Adipose tissue (tissue), 3 donors: ENCODE data around the gene RFC1. TPM values are rescaled to one million over a fixed set of nuclear protein-coding genes. Genes with fewer than 3 reads are reported as not detected.
"Not testable (repeated sequence)": the region's sequence is repeated elsewhere in the genome, so short reads cannot be mapped to it uniquely, and the experiment has no call there.

Source experiments
- H3K27ac ChIP-seq: one replicate; pipeline ENCODE4 v1.5.1; 2013; ENCODE audit warnings: low read depth, low read length
- WGBS, 3 donors: extraction: QIAGEN DNeasy Blood & Tissue Kit; methylation state at CpG; one replicate each; pipeline ENCODE4 v1.1.7; 2013; 5-methylcytosine and 5-hydroxymethylcytosine counted together
- polyA plus RNA-seq, 3 donors: library from polyadenylated mRNA; stranded (reverse); fragments of 200-250 nt; gene quantifications; one replicate each; pipeline ENCODE4 v1.2.3, GENCODE V29; 2013
- donor health status: healthy with polysubstance abuse.
- donor health status: Bipolar disorder and iron deficiency.
- donor health status: healthy.

RFC1 gene
- 10 to 100 TPM; 12.3 to 31.0 (median 12.7) TPM for polyA plus RNA-seq

- 3 to 4% (median 3%) methylated on average over 60 of the region's 60 CpGs for WGBS, 3 donors
Measured at GRCh38 chr4:39365830-39366771, at the start of gene RFC1. RFC1 (minus strand) TSS chr4:39366362; CDS start chr4:39366241, 121 bp downstream.

GRCh38 chr4:39415678-39416283 lies 49.6 kb upstream of the RFC1 start:
- WGBS, 3 donors: 27 to 54% (median 52%) methylated on average over 2 of the region's 2 CpGs
- H3K27ac ChIP-seq: no peak overlapping the region

More at GRCh38 chr4:39365830-39366771, at the start of gene RFC1:
- H3K27ac ChIP-seq: peak within 1 kb of the TSS; percentile 17

- H3K27ac ChIP-seq: not testable (repeated sequence)
- 84 to 96% (median 90%) methylated on average over 8 of the region's 8 CpGs for WGBS, 3 donors
Measured at GRCh38 chr4:39411561-39411960, 45.4 kb upstream of the RFC1 start.

GRCh38 chr4:39410415-39410814 lies 44.3 kb upstream of the RFC1 start:
- 25 to 34% (median 31%) methylated on average over 5 of the region's 5 CpGs for WGBS, 3 donors
- H3K27ac ChIP-seq: no peak overlapping the region

GRCh38 chr4:39407584-39407885 lies 41.4 kb upstream of the RFC1 start:
- WGBS, 3 donors: 26 to 65% (median 43%) methylated on average over 1 of the region's 1 CpG
- H3K27ac ChIP-seq: no peak overlapping the region

GRCh38 chr4:39406763-39407583 lies 40.8 kb upstream of the RFC1 start, which contains the start of gene KLB:
KLB (plus strand) TSS chr4:39406930; CDS start chr4:39406950, 20 bp downstream.
- WGBS, 3 donors: 20 to 58% (median 49%) methylated on average over 12 of the region's 12 CpGs

GRCh38 chr4:39401640-39402039 lies 35.5 kb upstream of the RFC1 start:
- H3K27ac ChIP-seq: not testable (repeated sequence)
- WGBS, 3 donors: 66 to 78% (median 70%) methylated on average over 6 of the region's 6 CpGs

More at GRCh38 chr4:39406763-39407583, 40.8 kb upstream of the RFC1 start, which contains the start of gene KLB:
- H3K27ac ChIP-seq: no peak within 1 kb of the TSS

GRCh38 chr4:39394706-39395105 lies 28.5 kb upstream of the RFC1 start:
- 70 to 78% (median 78%) methylated on average over 3 of the region's 3 CpGs for WGBS, 3 donors

GRCh38 chr4:39390603-39391002 lies 24.4 kb upstream of the RFC1 start:
- no peak overlapping the region for H3K27ac ChIP-seq

More at GRCh38 chr4:39394706-39395105, 28.5 kb upstream of the RFC1 start:
- no peak overlapping the region for H3K27ac ChIP-seq

GRCh38 chr4:39384563-39384962 lies 18.4 kb upstream of the RFC1 start:
- 89 to 92% (median 91%) methylated on average over 11 of the region's 11 CpGs for WGBS, 3 donors
- H3K27ac ChIP-seq: no peak overlapping the region

More at GRCh38 chr4:39390603-39391002, 24.4 kb upstream of the RFC1 start:
- 55 to 79% (median 72%) methylated on average over 6 of the region's 6 CpGs for WGBS, 3 donors

GRCh38 chr4:39383690-39384089 lies 17.5 kb upstream of the RFC1 start:
- no peak overlapping the region for H3K27ac ChIP-seq
- WGBS, 3 donors: 65 to 89% (median 88%) methylated on average over 1 of the region's 1 CpG

- H3K27ac ChIP-seq: no peak overlapping the region
- 39 to 74% (median 68%) methylated on average over 4 of the region's 4 CpGs for WGBS, 3 donors
Measured at GRCh38 chr4:39375478-39375877, 9.3 kb upstream of the RFC1 start.

- not testable (repeated sequence) for H3K27ac ChIP-seq
- WGBS, 3 donors: 87 to 88% (median 88%) methylated on average over 6 of the region's 6 CpGs
Measured at GRCh38 chr4:39371209-39371608, 5.0 kb upstream of the RFC1 start.

- 49 to 70% (median 59%) methylated on average over 4 of the region's 4 CpGs for WGBS, 3 donors
- H3K27ac ChIP-seq: no peak overlapping the region
Measured at GRCh38 chr4:39369301-39369700, 3.1 kb upstream of the RFC1 start.

- 74 to 96% (median 94%) methylated on average over 6 of the region's 6 CpGs for WGBS, 3 donors
- H3K27ac ChIP-seq: no peak overlapping the region
Measured at GRCh38 chr4:39367166-39367565, 1.0 kb upstream of the RFC1 start.

GRCh38 chr4:39365360-39365759 lies 802 bp downstream of the RFC1 start:
- 3 to 9% (median 6%) methylated on average over 7 of the region's 7 CpGs for WGBS, 3 donors
- H3K27ac ChIP-seq: no peak overlapping the region

GRCh38 chr4:39363773-39364393 lies 2.3 kb downstream of the RFC1 start:
- H3K27ac ChIP-seq: no peak overlapping the region
- WGBS, 3 donors: 78 to 89% (median 80%) methylated on average over 4 of the region's 4 CpGs

- 54 to 77% (median 61%) methylated on average over 3 of the region's 3 CpGs for WGBS, 3 donors
Measured at GRCh38 chr4:39362827-39363226, 3.3 kb downstream of the RFC1 start.

More at GRCh38 chr4:39362827-39363226, 3.3 kb downstream of the RFC1 start:
- H3K27ac ChIP-seq: no peak overlapping the region
